Activated CD8-positive, alpha-beta T cell treated with anti-CD3 and anti-CD28 coated beads for 36 hours (primary cell): ENCODE data around the gene MCC. TPM values are rescaled to one million over a fixed set of nuclear protein-coding genes. Genes with fewer than 3 reads are reported as not detected.

Experiments
- ATAC-seq: fragments of 200-7000 bp; cut with Tn5 transposase; one replicate; pipeline ENCODE4 v1.10.0; 2021; ENCODE audit warnings: mild to moderate bottlenecking, moderate library complexity
- CTCF ChIA-PET: fragments of 350-600 bp; sonication (Branson Sonifier 250); formaldehyde crosslinking; loops from one replicate; lab custom pipeline; 2021; ENCODE audit warnings: antibody characterized with exemption; lab: Charles Lee
- POLR2A ChIA-PET: fragments of 350-600 bp; sonication (Branson Sonifier 250); formaldehyde crosslinking; loops from one replicate; lab custom pipeline; 2021; ENCODE audit warnings: antibody characterized with exemption; lab: Charles Lee
- DNase-seq: peaks from one replicate; pipeline ENCODE4 v3.0.0-alpha.2; 2020
- H3K27ac Mint-ChIP-seq: one replicate; pipeline ENCODE4 v1.8.0; 2021; ENCODE audit warnings: mild to moderate bottlenecking, mixed read lengths
- H3K27me3 Mint-ChIP-seq: one replicate; pipeline ENCODE4 v1.8.0; 2021; ENCODE audit warnings: mixed read lengths
- H3K36me3 Mint-ChIP-seq: one replicate; pipeline ENCODE4 v1.8.0; 2021; ENCODE audit warnings: low read depth, mixed read lengths
- H3K4me1 Mint-ChIP-seq: one replicate; pipeline ENCODE4 v1.8.0; 2021; ENCODE audit warnings: low read depth, mixed read lengths
- H3K4me3 Mint-ChIP-seq: one replicate; pipeline ENCODE4 v1.8.0; 2021; ENCODE audit warnings: mild to moderate bottlenecking, moderate library complexity, mixed read lengths
- H3K9me3 Mint-ChIP-seq: one replicate; pipeline ENCODE4 v1.8.0; 2021; ENCODE audit warnings: mixed read lengths
- intact Hi-C: fragments of 100-400 bp; cut with micrococcal nuclease; formaldehyde crosslinking; loops from one replicate; pipeline ENCODE4 v1.10.0; 2022
- total RNA-seq, 2 experiments: library from RNA; stranded (reverse); gene quantifications; one replicate each; pipeline ENCODE4 v1.2.3, GENCODE V29; 2021
- TF ChIP-seq, protein P1 (sequence below): fragments of 200-600 bp; IDR thresholded peaks from one replicate; pipeline ENCODE4 v1.8.0; 2022; ENCODE audit warnings: antibody characterized with exemption, mild to moderate bottlenecking

Gene MCC
- total RNA-seq, 2 experiments from 2014 or later: 4.9 to 5.4 TPM

DNA sequence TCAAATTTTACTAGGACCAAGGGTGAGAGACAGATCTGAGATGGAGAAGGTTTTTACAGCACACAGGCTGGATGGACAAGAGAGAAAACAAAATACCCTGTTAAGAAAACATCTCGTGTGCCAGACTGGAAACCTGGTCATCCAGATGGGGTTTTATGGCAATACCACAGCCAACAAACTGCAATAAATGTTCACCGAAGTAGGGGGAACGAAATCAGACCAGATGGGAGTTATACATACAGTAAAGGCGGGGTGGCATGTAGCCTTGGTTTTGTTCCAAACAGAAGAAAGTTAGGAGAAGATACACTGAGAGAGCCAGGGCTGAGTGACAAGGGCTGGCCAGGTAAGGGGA is 448.3 kb downstream of the MCC start:
- TF ChIP-seq, protein P1, sequence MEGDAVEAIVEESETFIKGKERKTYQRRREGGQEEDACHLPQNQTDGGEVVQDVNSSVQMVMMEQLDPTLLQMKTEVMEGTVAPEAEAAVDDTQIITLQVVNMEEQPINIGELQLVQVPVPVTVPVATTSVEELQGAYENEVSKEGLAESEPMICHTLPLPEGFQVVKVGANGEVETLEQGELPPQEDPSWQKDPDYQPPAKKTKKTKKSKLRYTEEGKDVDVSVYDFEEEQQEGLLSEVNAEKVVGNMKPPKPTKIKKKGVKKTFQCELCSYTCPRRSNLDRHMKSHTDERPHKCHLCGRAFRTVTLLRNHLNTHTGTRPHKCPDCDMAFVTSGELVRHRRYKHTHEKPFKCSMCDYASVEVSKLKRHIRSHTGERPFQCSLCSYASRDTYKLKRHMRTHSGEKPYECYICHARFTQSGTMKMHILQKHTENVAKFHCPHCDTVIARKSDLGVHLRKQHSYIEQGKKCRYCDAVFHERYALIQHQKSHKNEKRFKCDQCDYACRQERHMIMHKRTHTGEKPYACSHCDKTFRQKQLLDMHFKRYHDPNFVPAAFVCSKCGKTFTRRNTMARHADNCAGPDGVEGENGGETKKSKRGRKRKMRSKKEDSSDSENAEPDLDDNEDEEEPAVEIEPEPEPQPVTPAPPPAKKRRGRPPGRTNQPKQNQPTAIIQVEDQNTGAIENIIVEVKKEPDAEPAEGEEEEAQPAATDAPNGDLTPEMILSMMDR: no peak
- intact Hi-C loops: no loop called here
- H3K4me3 Mint-ChIP-seq: no peak overlapping the region
- no peaks in the 10 kb centered on the region for H3K27me3 Mint-ChIP-seq
- ChIA-PET CTCF (interaction anchor here (1.1 kb wide), 1 partner anchor 44 kb away, joined by 3 read pairs; no protein-coding TSS in a partner anchor), POLR2A (no interaction called here)
- no peak overlapping the region for H3K27ac Mint-ChIP-seq
- DNase-seq (no peak), ATAC-seq (no peak)
- H3K4me1 Mint-ChIP-seq: no peaks in the 10 kb centered on the region
- no peaks in the 10 kb centered on the region for H3K9me3 Mint-ChIP-seq
- H3K36me3 Mint-ChIP-seq: no peaks in the 10 kb centered on the region

DNA sequence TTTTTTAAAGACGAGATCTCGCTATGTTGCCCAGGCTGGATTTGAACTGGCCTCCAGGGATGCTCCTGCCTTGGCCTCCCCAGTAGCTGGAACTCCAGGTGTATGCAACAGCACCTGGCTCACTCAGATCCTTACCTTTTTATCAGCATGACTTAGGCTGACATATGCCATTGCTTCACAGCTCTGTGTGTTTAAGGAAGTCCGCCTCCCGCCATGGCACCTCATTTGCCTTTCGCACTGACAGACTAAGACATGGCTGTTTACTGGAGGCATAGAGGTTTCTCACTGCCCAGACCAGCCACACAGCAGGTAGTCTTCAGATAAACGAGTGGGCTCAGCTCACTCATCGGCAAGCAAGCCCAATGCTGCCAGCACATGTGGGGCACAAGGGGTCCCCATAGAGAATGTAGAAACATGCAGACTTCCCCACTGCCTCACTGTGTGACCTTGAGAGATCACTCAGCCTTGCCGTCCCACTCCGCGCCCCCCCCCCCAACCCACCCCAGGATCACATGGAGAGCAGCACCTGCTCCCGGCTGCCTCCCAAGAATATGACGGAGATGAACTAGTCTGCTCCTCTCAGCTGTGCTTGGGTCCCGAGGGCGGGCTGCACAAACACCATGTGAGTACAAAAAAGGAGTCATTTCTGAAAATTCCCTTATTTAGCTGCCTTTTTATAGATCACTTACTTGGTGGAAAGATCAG is 448.9 kb downstream of the MCC start:
- CTCF ChIA-PET: interaction anchor here (1.1 kb wide), 1 partner anchor 43 kb away, joined by 3 read pairs; no protein-coding TSS in a partner anchor
- Mint-ChIP-seq H3K9me3 (no peaks in the 10 kb centered on the region), H3K36me3 (no peaks in the 10 kb centered on the region), H3K4me3 (no peak overlapping the region), H3K27ac (no peak overlapping the region), H3K4me1 (no peaks in the 10 kb centered on the region), H3K27me3 (no peaks in the 10 kb centered on the region)
- no peak for ATAC-seq
- TF ChIP-seq, protein P1: no peak
- intact Hi-C loops: no loop called here
- DNase-seq: no peak
- POLR2A ChIA-PET: no interaction called here

DNA sequence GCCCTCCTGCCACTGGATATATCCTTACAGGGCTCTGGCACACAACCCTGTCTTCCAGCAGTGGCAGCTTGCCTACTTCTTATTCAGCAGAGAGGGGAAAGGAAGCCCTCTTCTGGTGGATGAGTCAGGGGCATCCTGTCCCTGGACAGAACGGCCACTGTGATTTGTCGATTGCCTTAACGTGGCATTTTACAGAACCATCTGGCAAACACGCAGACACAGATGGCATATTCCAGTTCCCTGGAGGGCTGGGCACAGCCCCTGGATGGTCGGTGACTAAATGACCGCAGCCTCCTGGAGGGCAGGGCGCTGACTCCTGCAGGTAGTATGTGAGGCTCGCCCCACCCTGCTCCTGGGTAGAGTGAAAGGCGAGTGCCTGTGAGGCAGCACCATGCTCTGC is 449.5 kb downstream of the MCC start:
- ATAC-seq (peak; percentile 34), DNase-seq (no peak)
- Mint-ChIP-seq H3K27me3 (no peaks in the 10 kb centered on the region), H3K4me1 (no peaks in the 10 kb centered on the region), H3K9me3 (no peaks in the 10 kb centered on the region), H3K36me3 (no peaks in the 10 kb centered on the region), H3K27ac (no peak overlapping the region), H3K4me3 (no peak overlapping the region)
- CTCF ChIA-PET: no interaction called here
- TF ChIP-seq, protein P1: no peak
- POLR2A ChIA-PET: no interaction called here
- intact Hi-C loops: no loop called here

DNA sequence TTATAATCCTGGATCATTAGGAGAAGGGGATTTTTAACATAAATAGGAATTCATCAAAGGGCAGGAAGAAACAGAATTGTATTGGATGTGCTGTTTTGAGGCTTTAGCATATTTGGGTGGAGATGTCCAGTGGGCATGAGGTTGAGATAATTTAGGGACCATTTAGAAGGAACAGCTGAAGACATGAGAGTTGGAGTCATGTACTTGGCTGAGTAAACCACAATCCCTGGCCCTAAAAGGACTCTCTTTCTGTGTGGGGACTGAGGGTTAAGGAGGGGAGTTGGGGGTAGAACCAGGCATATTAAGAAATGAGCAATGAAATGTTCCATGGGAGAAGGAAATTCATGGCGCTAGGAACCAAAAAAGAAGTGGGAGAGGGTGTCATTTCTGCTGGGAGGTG is 450.1 kb downstream of the MCC start:
- intact Hi-C loops: no loop called here
- H3K27ac Mint-ChIP-seq: no peak overlapping the region
- no peak for ATAC-seq
- H3K36me3 Mint-ChIP-seq: no peaks in the 10 kb centered on the region
- ChIA-PET POLR2A (no interaction called here), CTCF (no interaction called here)
- no peaks in the 10 kb centered on the region for H3K9me3 Mint-ChIP-seq
- H3K4me3 Mint-ChIP-seq: no peak overlapping the region
- TF ChIP-seq, protein P1: no peak
- H3K27me3 Mint-ChIP-seq: no peaks in the 10 kb centered on the region
- H3K4me1 Mint-ChIP-seq: no peaks in the 10 kb centered on the region
- no peak for DNase-seq

DNA sequence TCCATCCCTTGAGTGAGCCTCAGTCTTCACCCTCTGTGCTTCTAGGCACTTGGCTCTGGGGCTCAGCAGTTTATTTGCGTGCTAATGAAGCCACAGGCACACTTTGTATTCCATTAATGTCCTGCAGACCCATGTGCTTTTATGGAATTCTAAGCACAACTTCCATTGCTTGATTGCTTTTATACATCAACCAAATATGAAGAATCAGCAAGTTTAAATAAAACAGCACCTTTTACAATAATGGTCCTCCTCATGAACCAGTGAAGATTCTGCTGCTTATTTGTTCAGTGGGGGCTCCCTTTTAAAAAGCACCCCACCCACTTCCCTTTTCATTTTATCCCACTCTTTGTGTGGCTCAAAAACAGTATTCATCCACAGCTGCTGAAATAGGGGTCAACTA is 451.4 kb downstream of the MCC start:
- TF ChIP-seq, protein P1: no peak
- no peaks in the 10 kb centered on the region for H3K27me3 Mint-ChIP-seq
- no peak for DNase-seq
- no peak overlapping the region for H3K4me3 Mint-ChIP-seq
- H3K27ac Mint-ChIP-seq: no peak overlapping the region
- intact Hi-C loops: no loop called here
- ATAC-seq: no peak
- H3K9me3 Mint-ChIP-seq: no peaks in the 10 kb centered on the region
- ChIA-PET CTCF (no interaction called here), POLR2A (no interaction called here)
- peaks cover 4% of the 10 kb centered on the region for H3K4me1 Mint-ChIP-seq
- no peaks in the 10 kb centered on the region for H3K36me3 Mint-ChIP-seq
